OCI-LY3 (cell line): ENCODE measurements around the gene TEPSIN.

ENCODE experiments used
- H2AFZ ChIP-seq: fragments of 200-600, 300-600 bp; shearing (Covaris generic); 2 replicates; pipeline ENCODE4 v1.6.0; 2014; ENCODE audit warnings: antibody characterized with exemption, low read depth, low read length
- H3K27ac ChIP-seq: fragments of 200-600, 300-600 bp; sonication (generic); 2 replicates; pipeline ENCODE4 v1.5.1; 2014; ENCODE audit warnings: mild to moderate bottlenecking, low read length, moderate library complexity, mixed read lengths
- H3K27me3 ChIP-seq: fragments of 200-600, 300-600 bp; sonication (generic); 2 replicates; pipeline ENCODE4 v1.6.1; 2014; ENCODE audit warnings: low read depth, low read length, mixed read lengths
- H3K36me3 ChIP-seq: fragments of 200-600, 300-600 bp; sonication (generic); replicated peaks from 2 replicates; pipeline ENCODE3; 2014; ENCODE audit warnings: low read depth, low read length, mixed read lengths
- H3K4me1 ChIP-seq: fragments of 300-600, 200-600 bp; sonication (generic); 2 replicates; pipeline ENCODE4 v1.6.1; 2014; ENCODE audit warnings: low read length, mixed read lengths
- H3K4me2 ChIP-seq: fragments of 200-600, 300-600 bp; sonication (generic); 2 replicates; pipeline ENCODE4 v1.6.1; 2014; ENCODE audit warnings: low read length, mixed read lengths
- H3K4me3 ChIP-seq: fragments of 300-600, 200-600 bp; sonication (generic); 2 replicates; pipeline ENCODE4 v1.5.1; 2014; ENCODE audit warnings: antibody characterized with exemption, mild to moderate bottlenecking, low read length, moderate library complexity
- H3K79me2 ChIP-seq: fragments of 300-600, 200-600 bp; shearing (Covaris generic); 2 replicates; pipeline ENCODE4 v1.6.1; 2014; ENCODE audit warnings: mild to moderate bottlenecking, low read length, mixed read lengths
- H3K9ac ChIP-seq: fragments of 300-600, 200-600 bp; shearing (Covaris generic); 2 replicates; pipeline ENCODE4 v1.6.0; 2014; ENCODE audit warnings: mild to moderate bottlenecking, low read length, moderate library complexity
- H3K9me3 ChIP-seq: fragments of 200-600, 300-600 bp; shearing (Covaris generic); 2 replicates; pipeline ENCODE4 v1.6.1; 2014; ENCODE audit warnings: low read length, mixed read lengths; ENCODE audit not compliant: insufficient read depth
- H4K20me1 ChIP-seq: fragments of 200-600, 300-600 bp; sonication (generic); 2 replicates; pipeline ENCODE4 v1.6.1; 2016; ENCODE audit warnings: low read length, mixed read lengths; ENCODE audit not compliant: insufficient read depth
- EZH2phosphoT487 ChIP-seq: fragments of 200-600 bp; shearing (Covaris generic); IDR thresholded peaks from 2 replicates; pipeline ENCODE4 v1.6.1; 2018; ENCODE audit warnings: antibody characterized with exemption, mixed run types, low read depth
- TF ChIP-seq, protein P1 (sequence below): fragments of 200-600, 300-600 bp; sonication (generic); IDR thresholded peaks from 2 replicates; pipeline ENCODE4 v1.5.1; 2014; ENCODE audit warnings: antibody characterized with exemption, low read length, low read depth

TEPSIN gene

DNA sequence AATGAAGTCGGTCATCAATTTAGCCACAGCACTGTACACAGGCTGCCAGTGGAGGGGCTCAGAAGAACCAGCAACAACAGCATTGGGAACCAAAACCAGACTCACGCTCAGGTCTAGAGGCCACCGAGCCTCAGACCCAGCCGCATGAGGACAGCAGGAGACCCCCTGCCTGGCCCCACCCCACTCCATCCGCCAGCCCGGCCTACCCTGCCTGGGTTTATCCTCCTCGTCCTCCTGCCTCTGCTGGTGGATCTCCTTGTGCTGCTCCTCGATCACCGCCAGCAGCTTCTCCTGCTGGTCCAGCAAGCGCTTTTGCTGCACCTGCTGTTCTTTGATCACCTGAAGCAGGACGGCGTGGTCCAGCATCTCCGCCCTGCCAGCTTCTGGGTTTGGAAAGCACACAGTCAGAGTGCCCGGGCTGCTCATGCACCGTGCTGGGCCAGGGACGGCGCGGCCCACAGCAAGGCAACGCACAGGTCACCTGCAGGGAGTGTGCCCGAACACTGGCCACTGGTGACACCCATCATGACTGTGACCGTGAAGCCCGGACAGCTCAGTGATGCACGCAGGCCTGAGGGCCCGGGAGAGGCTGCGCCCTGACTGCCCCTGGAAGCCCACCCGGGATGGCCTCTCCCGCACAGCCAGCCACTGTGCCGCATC, 8.0 kb upstream of the TEPSIN start:
- no peak overlapping the region for H3K27ac ChIP-seq
- H3K9me3 ChIP-seq: no peaks in the 10 kb centered on the region
- peaks cover 4% of the 10 kb centered on the region; the same call in 1 of the 2 replicates for H3K79me2 ChIP-seq
- no peak overlapping the region for H2AFZ ChIP-seq
- peaks cover 15% of the 10 kb centered on the region for H3K4me1 ChIP-seq
- no peak overlapping the region for H3K4me2 ChIP-seq
- no peak overlapping the region for H3K9ac ChIP-seq
- peaks cover 23% of the 10 kb centered on the region for H3K36me3 ChIP-seq
- H3K4me3 ChIP-seq: no peak overlapping the region
- peaks cover 12% of the 10 kb centered on the region for H4K20me1 ChIP-seq
- H3K27me3 ChIP-seq: no peaks in the 10 kb centered on the region
- no peak for TF ChIP-seq EZH2phosphoT487
- TF ChIP-seq, protein P1, sequence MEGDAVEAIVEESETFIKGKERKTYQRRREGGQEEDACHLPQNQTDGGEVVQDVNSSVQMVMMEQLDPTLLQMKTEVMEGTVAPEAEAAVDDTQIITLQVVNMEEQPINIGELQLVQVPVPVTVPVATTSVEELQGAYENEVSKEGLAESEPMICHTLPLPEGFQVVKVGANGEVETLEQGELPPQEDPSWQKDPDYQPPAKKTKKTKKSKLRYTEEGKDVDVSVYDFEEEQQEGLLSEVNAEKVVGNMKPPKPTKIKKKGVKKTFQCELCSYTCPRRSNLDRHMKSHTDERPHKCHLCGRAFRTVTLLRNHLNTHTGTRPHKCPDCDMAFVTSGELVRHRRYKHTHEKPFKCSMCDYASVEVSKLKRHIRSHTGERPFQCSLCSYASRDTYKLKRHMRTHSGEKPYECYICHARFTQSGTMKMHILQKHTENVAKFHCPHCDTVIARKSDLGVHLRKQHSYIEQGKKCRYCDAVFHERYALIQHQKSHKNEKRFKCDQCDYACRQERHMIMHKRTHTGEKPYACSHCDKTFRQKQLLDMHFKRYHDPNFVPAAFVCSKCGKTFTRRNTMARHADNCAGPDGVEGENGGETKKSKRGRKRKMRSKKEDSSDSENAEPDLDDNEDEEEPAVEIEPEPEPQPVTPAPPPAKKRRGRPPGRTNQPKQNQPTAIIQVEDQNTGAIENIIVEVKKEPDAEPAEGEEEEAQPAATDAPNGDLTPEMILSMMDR: no peak

DNA sequence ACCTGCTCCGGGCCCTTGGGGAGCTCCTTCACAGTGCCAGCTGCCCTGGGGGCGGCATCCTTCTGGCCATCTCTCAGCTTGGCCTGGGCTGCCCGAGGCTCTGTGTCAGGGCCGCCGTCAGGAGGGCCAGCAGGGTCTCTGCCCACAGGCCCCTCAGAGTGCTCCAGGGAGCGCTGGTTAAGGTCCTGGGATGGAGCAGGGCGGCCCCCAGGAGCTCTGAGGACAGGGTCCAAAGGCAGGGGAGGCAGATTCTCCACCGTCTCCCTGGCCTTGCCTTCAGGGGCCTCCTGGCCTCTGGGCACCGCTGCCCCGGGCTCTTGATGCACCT, 7.5 kb upstream of the TEPSIN start:
- H3K36me3 ChIP-seq: peaks cover 19% of the 10 kb centered on the region

DNA sequence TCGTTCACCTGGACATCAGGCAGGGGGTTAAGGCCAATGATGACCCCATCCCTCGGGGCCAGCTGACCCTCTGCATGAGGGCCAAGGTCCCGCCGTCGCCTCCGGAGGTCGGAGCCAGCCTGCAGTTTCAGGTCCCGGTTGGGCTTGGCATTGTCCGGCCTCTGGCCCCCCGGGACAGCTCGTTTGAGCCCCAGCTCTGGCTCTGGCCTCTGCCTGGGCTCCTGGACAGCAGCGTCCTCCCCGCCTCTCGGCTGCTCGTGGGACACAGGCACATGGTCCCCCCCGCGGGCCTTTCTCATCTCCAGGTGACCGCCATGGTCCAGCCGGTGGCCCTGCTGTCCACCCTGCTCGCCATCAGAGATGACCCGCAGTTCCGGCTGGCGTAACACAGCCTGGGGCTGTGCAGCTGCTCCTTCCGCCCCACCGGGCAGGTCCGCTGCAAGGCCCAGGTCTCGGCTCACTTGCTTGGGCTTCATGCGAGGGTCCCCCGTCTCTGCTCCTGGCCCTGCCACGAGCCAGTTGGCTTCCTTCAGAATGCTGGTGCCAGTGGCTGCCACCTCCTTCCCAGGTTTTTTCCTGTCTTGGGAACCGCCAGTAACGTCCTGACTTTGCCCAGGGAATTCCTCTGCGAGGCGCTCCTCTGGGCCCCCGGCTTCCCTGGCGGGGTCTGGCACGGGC, 6.9 kb upstream of the TEPSIN start:
- no peak overlapping the region for H2AFZ ChIP-seq
- H3K4me1 ChIP-seq: peaks cover 16% of the 10 kb centered on the region
- peaks cover 9% of the 10 kb centered on the region for H4K20me1 ChIP-seq
- H3K27ac ChIP-seq: no peak overlapping the region
- H3K9ac ChIP-seq: no peak overlapping the region
- peaks cover 12% of the 10 kb centered on the region for H3K79me2 ChIP-seq
- no peak overlapping the region for H3K4me2 ChIP-seq
- H3K36me3 ChIP-seq: peaks cover 19% of the 10 kb centered on the region
- H3K27me3 ChIP-seq: no peaks in the 10 kb centered on the region
- no peak overlapping the region for H3K4me3 ChIP-seq
- TF ChIP-seq EZH2phosphoT487: no peak
- TF ChIP-seq, protein P1: no peak
- H3K9me3 ChIP-seq: no peaks in the 10 kb centered on the region

More for the DNA sequence above, 7.5 kb upstream of the TEPSIN start:
- no peak overlapping the region for H3K9ac ChIP-seq
- no peak overlapping the region for H3K4me3 ChIP-seq
- no peak overlapping the region for H3K4me2 ChIP-seq
- peaks cover 11% of the 10 kb centered on the region for H3K4me1 ChIP-seq
- H3K79me2 ChIP-seq: peaks cover 7% of the 10 kb centered on the region
- TF ChIP-seq EZH2phosphoT487: no peak
- TF ChIP-seq, protein P1: no peak
- H3K27me3 ChIP-seq: no peaks in the 10 kb centered on the region
- H2AFZ ChIP-seq: no peak overlapping the region
- no peak overlapping the region for H3K27ac ChIP-seq
- peaks cover 9% of the 10 kb centered on the region for H4K20me1 ChIP-seq
- no peaks in the 10 kb centered on the region for H3K9me3 ChIP-seq

DNA sequence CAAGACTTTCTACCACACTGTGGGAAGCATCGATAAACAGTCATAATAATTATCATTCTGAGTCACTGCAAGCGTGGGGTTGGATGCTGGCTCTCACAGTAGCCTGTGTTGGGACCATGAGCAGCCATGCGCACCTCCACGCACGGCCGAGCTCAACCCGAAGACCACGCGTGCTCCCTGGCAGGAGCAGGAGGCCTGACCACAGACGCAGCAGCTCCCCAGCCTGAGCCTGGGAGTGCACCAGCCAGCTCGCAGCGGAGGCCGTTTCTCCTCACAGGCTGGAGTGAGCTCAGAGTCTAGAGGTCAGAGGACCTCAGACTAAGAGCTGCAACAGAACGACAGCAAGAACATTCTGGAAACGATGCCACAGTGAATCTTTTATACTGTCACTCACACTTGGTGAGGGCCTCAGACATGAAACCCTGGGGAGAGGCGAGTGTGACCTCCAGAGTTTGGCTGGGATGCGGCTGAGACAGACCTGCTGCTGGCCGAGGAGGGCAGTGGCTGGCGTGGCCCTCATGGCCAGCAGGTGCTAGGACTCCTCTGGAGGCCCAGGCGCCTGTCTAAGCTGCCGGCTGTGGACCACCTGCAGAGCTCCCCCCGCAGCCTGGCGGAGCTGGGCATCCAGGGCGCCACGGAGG, 6.3 kb upstream of the TEPSIN start:
- Histone ChIP-seq H3K4me2 (0 out of 2 replicates have a peak overlapping the region, but pooled peaks have one; percentile 24), H2AFZ (no peak overlapping the region), H3K27me3 (no peaks in the 10 kb centered on the region), H4K20me1 (peaks cover 9% of the 10 kb centered on the region; the same call in 1 of the 2 replicates), H3K9ac (no peak overlapping the region), H3K4me3 (no peak overlapping the region), H3K36me3 (peaks cover 20% of the 10 kb centered on the region), H3K79me2 (peaks cover 19% of the 10 kb centered on the region), H3K27ac (0 out of 2 replicates have a peak overlapping the region, but pooled peaks have one; percentile 6), H3K4me1 (peaks cover 22% of the 10 kb centered on the region), H3K9me3 (no peaks in the 10 kb centered on the region)
- TF ChIP-seq EZH2phosphoT487: no peak
- TF ChIP-seq, protein P1: no peak
